Activated T-cell treated with anti-CD3 and anti-CD28 coated beads for 4 hours (primary cell): Measurements from ENCODE around the gene VPS26C.
"Not testable (repeated sequence)": the region's sequence is repeated elsewhere in the genome, so short reads cannot be mapped to it uniquely, and the experiment has no call there.

Experiments used
- DNase-seq: peaks from one replicate; pipeline ENCODE4 v3.0.0-alpha.2; 2020

Gene VPS26C

DNA sequence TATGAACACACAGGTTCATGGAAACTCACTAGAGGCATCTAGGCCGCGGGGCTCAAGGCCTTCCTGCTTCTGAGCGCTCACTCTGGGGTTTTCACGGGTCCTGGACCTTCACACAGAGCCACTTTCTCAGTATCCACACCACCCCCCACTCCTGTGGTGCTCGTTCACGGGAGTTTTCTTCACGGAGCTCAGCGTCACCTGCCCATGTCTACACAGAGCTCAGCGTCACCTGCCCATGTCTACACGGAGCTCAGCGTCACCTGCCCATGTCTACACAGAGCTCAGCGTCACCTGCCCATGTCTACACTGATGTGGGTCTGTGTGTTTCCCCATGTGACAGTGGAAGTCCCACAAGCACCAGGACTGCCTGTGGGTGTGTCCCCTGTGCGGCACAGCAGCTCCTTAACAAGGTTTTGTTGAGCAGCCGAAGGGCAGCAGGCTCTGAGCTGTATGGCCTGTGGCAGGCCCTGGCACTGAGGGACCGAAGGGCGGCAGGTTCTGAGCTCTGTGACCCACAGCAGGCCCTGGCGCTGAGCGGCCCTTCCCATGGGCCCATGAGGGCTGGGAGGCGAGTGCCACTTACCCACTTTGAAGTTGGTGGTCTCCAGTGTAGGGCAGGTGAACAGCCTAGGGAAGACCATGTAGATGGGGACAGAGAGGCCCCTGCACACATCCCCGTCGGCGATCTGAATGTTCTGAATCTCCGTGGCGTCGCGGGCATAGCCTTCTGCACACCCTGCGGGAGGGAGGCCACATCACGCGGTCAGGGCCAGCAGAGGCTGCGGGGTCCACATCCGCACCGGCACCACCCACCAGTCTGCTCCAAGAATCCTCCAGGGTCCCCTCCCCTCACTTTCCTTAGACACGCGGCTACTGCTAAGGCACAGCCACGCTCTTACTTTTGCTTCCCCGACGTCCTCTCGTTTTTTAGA lies 39.8 kb downstream of the VPS26C start:
- no peak for DNase-seq

DNA sequence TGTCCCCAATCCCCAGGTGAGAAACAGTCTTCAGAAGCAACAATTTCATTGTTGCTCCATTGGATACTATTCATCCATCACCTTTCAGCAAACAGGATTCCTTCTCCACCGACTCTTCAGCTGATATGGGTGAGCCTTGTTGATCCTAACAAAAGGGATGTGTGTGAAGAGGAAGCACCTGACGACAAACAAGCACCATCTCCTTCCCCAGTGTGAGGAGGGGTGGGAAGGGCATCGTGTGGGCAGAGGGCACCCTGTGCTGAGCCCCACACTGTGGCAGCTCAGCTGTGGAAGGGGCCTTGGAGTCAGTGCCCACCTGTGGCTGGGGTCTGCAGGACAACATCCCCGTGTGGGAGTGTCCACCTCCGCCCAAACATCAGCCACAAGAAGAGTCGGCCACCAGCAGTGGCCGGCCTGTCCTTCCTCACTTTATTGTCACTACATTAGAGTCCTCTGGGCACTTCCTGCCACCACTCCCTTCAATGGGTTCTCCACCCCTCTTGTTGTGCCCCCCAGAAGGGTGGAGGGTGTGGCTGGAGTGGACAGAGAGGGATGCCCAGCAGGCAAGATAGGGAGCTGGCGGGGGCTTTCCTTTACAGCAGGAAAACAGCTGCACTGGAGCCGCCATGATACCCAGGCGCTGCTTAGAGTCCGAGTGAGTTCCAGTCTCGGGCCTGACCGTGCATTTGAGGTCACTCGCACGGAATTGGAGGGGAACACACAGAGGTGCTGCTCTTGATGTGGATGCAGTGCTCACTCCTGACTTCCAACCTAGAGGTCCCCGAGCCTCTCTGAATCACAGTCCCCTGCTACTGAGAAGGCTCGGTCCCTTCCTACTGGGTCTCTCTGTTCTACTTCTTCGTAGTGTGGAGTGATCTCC lies 40.9 kb downstream of the VPS26C start:
- no peak for DNase-seq

DNA sequence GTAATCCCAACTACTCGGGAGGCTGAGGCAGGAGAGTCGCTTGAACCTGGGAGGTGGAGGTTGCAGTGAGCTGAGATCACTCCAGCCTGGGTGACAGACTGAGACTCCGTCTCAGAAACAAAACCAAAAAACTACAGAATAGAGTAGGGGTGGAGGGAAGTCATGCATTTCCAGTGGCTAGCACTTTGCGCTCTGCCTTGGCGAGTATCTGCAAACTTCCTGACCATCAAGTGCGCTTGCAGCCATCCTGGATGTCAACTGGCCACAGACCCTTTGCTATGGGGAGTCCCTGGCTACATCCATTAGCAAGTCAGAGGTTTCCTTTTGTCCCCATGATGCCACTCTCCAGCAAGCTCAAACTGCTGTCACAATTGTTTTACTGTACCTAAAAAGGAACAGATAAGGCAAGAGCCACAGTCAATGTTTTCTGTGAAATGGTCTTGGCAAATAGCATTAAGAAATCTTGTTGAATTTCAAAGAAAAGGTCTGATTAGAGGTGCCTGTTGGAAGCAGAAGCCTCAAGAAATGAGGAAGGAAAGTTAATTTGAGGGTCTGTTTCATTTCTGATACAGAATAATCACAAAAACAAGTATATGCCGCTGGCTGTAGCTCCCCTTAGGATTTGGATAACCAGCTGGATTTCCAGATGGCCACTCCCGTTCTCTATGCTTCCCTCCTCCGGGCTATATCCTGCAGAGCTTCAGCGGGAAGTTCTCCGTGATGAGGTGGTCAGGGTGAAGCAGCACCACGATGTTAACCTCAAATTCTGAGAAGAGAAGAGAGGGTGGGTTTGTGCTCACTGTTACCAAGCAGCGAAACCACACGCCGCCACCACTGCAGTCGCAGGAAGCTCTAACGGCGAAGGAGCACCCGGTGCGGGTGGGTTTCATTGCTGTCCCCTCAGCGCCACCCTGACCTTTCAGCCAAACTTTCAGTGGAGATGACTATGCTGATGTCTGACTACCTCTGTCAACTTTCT lies 42.0 kb downstream of the VPS26C start:
- DNase-seq = peak; percentile 11

DNA sequence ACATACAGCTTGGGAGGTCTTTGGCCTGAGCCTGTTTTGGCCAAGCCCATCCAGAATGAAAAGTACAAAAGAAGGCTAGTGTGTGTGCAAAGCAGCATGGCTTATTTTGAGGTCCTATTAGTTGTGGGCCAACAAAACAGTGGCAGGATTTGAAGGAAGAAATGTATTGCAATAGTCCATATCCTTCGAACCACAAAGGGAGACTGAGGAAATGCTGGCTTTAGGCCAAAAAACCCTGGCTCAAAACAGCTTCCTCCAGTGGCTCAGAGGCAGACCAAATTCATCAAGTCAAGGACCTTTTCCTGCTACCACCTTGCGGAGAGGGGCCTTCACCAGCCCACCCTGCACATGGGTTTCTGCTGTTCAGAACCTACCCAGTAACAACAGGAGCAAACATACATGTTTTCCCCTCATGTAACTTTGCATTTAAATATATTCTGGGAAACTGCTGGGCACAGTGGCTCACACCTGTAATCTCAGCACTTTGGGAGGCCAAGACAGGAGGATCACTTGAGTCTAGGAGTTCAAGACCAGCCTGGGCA lies 43.3 kb downstream of the VPS26C start:
- DNase-seq = no peak

DNA sequence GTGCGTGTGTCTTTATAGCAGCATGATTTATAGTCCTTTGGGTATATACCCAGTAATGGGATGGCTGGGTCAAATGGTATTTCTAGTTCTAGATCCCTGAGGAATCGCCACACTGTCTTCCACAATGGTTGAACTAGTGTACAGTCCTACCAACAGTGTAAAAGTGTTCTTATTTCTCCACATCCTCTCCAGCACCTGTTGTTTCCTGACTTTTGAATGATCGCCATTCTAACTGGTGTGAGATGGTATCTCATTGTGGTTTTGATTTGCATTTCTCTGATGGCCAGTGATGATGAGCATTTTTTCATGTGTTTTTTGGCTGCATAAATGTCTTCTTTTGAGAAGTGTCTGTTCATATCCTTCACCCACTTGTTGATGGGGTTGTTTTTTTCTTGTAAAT lies 44.9 kb downstream of the VPS26C start:
- not testable (repeated sequence) for DNase-seq

DNA sequence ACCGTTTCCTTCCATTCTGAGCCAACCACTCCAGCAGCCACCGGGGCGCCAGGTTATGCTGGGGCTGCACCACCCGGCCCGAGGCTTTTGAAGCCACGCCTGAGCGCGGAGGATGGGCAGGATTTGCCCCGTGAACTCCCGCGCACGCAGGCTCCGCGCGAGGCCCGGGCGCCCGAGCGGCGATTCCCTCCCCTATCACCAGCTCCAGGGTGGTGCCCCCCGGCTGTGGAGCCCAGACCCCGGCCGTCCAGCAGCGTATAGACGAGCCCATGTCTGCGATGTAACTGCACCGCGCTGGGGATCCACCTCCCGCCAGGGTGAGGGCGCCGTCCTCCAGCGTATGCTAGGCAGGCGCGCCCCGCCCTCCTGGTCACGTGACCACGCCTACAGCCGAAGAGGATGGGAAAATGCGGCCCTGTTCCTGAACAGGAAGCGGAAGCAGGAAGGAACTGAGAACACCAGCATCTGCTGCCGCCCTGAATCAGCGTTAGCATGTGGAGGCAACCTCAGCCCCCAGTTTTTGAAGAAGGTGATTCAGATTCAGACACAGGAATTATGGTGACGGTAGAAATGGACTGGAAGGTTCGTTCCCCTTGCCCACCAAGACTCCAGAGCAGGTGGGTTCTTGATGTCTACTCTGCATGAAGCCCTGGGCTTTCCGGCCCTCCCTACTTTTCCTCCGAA lies 46.0 kb downstream of the VPS26C start:
- peak; percentile 96 for DNase-seq

DNA sequence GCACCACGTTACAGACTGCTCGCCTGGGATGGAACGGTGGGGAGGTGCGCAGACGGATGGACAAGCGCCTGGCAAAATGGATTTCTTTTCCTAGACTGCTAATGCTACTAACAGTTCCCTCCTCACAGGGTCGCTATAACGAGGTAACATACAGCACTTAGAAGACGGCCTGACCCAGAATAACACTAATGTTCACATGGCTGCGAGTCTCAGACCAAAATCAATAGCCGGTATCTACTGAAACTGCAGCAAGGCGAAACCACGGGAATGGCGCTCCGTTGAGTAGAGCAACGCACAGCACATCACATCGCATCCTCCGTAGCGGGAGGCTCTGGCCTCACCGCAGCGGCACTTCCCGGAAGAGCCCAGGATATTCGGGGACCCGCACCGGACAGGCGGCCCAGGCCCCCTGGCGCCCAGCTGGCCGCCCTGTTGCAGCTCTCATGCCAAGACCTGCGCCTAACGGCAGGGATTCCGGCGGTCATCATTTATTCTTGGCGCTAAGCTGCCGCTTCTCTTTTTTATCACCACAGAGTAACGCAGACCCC lies 46.6 kb downstream of the VPS26C start:
- peak; percentile 24 for DNase-seq

DNA sequence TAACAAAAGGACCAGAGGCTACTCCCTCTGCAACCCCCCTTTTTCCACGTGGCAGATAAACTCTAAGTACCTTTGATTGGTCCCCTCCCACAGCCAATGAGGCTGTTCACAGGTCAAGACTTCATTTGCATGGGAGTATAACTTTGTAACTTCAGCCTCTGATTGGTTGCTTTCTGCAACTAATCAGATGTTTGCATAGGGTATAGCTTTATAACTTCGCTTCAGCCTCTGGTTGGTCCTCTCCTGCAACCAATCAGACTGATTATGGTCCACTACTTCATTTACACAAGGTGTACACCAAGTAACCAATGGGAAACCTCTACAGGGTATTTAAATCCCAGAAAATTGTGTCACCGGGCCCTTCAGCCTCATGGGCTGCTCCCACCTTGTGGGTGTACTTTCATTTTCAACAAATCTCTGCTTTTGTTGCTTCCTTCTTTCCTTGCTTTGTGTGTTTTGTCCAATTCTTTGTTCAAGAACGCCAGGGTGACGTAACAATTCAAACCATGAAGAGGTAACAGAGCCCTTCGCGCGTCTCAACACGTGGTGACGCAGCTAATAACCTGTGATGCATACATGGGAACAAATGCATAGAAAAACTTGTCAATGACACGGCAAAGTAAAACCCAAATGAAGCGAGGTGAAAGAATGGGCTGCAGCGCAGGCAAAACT lies 47.2 kb downstream of the VPS26C start:
- peak; percentile 13 for DNase-seq

DNA sequence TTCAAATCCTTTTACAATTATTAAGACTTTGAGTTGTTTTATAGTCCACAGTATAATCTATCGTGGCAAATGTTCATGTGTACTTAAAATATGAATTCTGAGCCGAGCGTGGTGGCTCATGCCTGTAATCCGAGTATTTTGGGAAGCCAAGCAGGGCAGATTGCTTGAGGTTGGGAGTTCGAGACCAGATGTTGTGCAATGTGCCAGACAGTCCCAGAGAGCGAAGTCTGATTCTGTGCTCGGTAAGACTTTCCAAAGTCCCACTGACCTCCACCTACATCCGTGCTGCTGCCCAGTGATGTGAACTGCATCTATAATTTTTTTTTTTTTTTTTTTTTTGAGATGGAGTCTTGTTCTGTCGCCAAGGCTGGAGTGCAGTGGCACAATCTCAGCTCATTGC lies 52.2 kb downstream of the VPS26C start:
- no peak for DNase-seq

DNA sequence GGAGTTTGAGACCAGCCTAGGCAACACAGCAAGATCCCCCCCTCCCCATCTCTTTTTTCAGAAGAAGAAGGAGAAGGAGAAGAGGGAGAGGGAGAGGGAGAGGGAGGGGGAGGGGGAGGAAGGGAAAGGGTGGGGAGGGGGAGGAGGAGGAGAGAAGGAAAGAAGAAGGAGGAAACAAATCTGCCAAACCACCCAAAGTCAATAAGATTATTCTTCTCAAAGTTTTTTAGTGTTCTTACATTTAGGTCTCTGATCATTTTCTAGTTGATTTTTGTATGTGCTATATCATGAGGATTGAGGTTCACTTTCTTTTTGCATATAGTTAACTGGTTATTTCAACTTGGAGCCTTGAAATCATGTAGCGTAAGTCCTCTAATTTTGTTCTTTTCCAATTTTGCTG lies 56.3 kb downstream of the VPS26C start:
- DNase-seq = no peak

DNA sequence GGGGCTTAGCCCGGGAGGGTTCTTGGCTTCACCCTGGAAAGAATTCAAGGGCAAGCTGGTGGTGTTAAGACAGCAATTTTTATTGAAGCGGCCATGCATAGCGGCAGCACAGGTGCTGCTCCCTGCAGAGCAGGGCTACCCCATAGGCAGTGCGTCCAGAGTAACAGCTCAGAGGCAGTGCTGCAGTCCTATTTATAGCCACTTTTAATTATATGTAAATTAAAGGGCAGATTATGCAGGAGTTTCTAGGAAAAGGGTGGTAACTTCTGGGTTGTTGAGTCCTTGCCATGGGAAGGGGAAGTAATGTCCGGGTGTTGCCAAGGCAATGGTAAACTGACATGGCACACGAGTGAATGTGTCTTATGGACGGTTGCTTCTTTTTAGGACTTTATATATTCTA lies 57.0 kb downstream of the VPS26C start:
- DNase-seq = no peak

DNA sequence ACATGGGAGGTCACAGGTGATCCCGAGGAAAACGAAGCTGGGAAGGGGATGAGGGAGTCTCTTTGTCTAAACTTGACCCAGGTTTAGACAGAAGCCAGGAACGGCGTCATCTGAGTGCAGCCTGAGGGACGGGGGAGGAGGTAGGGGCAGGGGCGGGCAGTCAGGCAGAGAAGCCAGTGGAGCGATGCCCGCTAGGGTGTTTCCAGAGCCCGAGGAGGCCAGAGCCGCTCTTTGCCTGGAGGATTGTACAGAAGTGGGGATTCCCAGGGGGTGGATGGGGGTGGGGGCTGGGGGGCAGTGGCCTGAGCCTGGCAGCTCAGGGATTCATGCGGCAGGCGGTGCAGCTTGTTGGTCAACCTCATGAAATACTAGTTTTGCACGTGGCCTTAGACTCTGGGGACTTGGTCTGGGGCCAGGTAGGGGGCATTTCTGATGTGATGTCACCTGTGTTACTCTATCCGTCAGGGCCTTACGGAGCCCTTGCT lies 58.4 kb downstream of the VPS26C start:
- no peak for DNase-seq

DNA sequence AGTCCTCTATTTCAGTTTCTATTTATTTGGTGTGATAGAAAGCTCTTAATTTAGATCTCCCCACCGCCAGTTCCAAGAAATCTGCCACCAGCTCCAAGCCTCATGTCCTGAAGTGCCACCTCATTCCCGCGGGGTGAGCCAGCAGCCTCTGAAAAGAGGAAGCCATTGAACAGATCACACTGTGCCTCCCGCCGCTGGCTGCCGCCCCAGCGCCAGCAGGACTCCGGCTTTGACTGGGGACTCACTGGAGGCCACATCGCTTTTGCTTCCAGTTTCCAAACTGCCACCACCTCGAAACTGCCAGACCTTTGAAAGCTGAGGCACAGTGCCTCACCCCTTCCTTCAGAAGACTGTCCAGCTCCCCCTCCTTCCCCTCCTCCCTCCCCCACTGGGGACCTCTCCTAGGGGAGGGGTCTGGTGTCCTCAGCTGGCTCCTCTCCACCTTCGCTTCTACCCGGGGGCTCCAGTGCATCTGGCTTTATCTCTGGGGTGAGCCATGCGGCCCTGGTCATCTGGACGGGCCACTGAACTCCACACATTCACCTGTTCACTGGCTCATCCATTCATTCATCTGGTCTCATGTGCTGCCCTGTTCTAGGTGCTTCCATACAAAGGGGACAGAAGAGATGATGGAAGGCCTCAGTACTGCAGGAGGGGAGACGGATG lies 58.9 kb downstream of the VPS26C start:
- DNase-seq = no peak

DNA sequence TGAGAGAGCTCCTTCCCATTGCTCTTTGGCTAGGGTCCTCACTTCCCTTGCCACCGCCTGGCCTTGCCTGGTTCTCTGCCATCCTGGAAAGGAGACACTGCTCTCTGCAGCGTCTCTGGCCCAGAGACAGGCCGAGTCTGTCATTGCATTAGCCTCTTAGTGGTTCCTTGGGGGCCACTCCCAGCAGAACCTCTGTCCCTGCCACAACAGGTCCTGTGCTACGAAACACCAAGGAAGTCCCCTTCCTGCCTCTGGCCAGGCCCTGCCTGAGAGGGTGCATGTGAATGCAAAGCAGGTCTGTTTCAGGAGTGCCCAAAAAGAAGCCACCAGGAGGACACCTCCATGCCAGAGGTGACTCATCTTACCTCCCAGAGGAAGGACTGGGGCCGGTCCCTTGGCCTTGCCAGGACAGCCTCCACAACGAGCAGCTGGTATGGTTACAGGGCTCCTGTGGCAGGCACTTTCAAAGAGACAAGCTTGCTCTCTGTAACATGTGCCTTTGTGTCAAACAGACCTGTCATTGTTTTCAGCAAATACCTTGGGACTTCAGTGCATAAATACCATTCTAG lies 59.6 kb downstream of the VPS26C start:
- DNase-seq = no peak

DNA sequence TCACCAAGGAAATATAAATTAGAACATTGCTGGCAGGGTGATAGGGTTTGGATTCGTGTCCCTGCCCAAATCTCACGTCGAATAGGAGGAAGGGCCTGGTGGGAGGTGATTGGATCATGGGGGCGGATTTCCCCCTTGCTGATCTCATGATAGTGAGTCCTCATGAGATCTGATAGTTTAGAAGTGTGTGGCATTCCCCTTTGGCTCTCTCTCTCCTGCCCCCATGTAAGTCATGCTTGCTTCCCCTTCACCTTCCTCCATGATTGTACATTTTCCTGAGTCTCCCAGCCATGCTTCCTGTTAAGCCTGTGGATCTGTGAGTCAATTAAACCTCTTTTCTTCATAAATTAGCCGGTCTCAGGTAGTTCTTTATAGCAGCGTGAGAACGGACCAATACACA lies 60.6 kb downstream of the VPS26C start:
- no peak for DNase-seq

DNA sequence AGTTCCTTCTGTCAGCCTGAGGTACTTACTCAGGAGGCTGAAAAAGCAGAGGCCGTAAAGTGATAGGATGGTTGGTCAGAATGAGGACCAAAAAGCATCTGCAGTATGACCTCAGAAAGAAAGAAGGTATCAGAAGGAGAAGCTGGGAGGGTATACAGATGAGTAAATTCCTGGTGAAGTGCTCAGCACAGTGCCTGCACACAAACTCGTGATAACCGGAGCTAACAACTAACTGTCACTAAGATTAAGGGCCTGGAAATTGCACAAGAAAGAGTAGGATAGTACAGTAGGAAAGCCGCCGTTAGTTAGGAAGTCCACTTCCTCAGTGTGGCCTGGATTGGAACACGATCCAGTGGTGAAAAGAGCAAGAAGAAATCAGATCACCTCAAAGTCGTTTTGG lies 62.6 kb downstream of the VPS26C start:
- no peak for DNase-seq

DNA sequence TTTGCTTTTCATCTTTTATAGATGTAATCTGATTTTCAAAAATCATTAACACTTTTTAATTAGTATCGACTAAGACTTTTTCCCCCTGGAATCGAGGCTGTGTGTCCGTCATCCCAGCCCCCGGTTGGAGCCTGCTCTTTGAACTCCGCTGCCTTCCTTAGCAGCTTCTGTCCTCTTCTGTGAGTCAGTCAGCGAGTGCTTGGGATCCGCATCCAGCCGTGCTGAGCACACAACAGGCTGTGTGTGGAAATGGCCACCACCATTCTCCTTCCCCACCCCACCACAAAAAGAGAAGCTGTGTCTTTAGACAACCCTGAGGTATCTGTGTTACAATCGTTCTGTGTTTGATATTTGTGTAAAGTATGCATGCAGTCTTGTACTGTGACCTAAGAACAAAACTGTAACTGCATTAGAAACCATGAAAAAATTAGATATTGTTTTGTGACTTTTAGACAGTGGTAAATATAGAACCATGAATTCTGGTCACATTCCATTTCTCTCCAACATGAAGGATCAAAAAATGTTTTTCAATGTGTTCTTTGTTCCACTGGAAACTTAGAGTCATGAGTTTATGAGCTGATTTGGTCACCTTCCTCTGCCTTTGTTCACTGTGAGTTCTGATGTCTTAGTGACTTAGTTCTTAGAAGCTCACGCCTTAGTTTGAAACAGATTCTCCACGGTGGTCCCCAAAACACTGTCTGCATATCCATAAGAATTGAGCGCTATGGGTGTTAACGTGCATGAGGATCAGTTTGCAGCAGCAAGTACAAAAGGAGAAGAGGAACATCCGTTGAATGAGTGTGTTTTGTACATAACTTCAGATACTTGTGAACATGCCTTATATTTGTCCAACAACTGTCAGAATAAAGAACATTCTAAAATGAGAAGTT lies 64.7 kb downstream of the VPS26C start:
- no peak for DNase-seq

DNA sequence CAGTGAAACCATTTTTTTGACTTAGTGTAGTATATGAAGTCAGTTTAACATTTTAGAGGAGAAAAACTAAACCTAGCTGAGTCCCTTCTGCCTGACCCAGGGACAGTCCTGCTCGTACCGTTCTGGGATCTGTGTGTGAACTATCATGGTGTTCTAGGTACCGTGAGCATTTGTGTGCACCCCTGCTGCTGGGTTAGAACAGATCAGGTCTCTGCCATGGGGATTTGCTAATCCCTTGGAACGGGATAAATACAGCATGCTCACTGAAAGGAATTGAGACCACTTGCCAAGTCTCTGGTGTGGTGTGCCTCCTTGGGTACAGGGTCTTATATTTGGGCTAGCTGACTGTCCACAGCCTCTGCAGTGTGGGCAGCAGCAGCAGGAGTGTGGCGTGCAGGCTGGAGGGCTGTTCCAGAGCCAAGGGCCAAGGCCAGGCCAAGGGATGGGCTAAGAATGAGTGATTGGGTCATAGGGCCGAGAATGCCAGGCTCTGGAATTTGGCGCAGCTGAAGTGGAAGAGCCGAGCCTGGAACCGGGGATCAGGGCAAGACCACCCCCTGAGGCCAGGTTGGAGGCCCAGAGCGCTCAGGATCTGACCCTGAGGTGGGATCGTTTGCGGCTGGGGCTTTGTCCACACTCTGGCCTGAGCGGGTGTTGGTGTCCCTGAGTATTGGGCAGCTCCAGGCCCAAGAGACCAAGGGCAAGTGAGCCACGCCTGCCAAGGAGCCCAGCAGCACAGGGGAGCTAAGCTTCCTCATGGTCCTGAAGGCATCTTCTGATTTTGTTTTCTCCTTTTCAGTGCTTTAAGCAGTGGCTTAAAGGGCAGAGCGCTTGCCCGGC lies 66.3 kb downstream of the VPS26C start:
- DNase-seq = no peak
